Colon (tissue), 2 donors: ENCODE measurements around the gene RAP1GAP2.
"Not testable (repeated sequence)": the region's sequence is repeated elsewhere in the genome, so short reads cannot be mapped to it uniquely, and the experiment has no call there.

Experiments
- FAIRE-seq: peaks from 2 replicates; lab custom pipeline; 2012; peaks lifted over from hg19 to GRCh38; lab: Jason Lieb, UNC
- donor health status: control.
- donor health status: control.

Gene RAP1GAP2

GRCh38 chr17:2814481-2815341 is 18.5 kb downstream of the RAP1GAP2 start:
- FAIRE-seq: no peak

- FAIRE-seq: no peak
Observed at GRCh38 chr17:2815781-2816185, 19.5 kb downstream of the RAP1GAP2 start.

DNA sequence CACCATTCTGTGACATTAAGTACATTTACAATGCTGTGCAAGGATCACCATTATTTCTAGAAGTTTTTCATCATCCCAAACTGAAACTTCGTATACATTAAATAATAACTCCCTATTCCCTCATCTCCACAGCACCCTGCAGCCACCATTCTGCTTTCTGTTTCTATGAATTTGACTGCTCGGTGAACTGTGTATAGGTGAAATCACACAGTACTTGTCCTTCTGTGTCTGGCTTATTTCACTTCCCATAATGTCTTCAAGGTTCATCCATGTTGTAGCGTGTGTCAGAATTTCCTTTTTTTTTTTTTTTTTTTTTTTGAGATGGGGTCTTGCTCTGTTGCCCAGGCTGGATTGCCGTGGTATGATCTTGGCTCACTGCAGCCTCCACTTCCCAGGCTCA is 20.4 kb downstream of the RAP1GAP2 start:
- no peak for FAIRE-seq

DNA sequence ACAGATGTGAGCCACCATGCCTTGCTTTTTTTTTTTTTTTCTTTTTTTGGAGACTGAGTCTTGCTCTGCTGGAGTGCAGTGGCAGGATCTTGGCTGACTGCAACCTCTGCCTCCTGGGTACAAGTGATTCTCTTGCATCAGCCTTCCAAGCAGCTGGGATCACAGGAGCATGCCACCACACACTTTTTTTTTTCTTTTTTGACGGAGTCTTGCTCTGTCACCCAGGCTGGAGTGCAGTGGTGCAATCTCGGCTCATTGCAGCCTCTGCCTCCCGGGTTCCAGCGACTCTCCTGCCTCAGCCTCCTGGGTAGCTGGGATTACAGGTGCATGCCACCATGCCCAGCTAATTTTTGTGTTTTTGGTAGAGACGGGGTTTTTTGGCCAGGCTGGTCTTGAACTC is 23.1 kb downstream of the RAP1GAP2 start:
- not testable (repeated sequence) for FAIRE-seq

GRCh38 chr17:2819921-2820501 is 23.8 kb downstream of the RAP1GAP2 start:
- no peak for FAIRE-seq

- no peak for FAIRE-seq
Observed at GRCh38 chr17:2821868-2822267, 25.6 kb downstream of the RAP1GAP2 start.

DNA sequence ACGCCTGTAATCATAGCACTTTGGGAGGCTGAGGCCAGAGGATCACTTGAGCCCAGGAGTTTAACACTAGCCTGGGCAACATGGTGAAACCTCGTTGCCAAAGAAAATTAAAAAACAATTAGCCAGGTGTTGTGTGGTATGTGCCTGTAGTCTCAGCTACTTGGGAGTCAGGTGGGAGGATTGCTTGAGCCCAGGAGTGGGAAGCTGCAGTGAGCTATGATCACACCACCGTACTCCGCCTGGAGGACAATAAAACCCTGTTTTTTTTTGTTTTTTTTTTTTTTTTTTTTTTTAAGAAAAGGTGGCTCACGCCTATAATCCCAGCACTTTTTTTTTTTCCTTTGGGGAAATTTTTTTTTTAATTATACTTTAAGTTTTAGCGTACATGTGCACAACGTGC is 26.1 kb downstream of the RAP1GAP2 start:
- FAIRE-seq: no peak

DNA sequence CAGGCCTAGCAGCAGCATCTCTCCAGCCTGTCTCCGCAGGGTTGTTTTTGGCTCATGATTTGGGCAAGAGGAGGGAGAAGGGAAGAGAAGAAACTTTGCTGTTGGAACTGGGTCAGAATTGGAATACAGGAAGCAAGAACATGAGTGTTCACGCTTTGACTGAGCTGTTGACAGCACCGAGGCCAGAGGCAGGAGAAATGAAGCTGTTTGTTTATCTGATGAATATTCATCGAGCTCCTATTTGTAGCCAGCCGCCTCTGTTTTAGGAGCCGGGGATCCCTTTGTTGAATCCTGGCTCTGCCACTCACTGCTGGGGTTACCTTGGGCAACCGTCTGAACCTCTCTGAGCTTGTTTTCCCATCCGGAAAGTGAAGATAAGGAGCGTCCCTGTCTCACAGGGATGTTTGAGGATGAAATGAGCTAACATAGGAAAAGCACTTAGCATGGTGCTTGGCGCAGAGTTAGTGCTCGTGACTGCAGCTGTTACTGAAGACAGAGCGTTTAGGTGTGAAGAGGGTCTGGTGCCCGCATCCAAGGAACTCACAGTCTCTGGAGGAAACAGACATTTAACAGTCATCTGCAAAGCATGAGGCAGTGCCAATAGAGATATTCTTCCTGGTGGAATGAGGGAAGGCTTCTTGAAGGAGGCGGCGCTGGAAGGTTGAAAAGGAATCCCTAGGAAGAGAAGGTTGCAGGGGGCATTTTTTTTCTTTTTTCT is 29.2 kb downstream of the RAP1GAP2 start:
- FAIRE-seq: no peak

DNA sequence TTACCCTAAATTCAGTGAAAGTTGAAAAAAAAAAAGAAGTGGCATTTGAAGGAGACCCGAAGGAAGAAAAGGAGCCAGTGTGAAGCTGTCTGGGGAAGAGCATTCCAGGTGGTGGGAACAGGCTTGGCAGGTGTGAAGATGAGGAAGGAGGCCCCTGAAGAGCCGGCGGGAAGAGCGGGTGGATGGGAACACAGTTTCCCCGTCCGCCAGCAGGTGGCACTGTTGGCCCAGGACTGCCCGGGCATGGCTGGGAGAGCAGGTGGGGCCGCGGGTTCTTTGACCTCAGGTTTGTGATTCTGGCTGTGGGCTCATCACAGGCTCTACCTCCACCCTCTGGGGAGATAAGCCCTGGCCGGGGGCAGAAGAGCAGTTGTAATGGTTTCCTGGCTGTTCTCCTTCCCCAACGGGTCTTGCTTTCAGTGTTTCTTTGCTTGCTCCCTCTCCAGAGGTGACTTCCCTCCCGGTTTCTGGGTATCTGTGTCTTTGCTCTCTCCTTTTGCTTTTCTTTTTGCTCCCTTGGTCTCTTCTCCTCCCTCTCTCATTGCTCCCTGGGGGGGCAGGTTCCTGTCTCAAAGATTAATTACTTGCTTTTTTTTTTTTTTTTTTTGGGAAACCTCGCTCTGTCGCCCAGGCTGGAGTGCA is 32.3 kb downstream of the RAP1GAP2 start:
- FAIRE-seq: no peak

DNA sequence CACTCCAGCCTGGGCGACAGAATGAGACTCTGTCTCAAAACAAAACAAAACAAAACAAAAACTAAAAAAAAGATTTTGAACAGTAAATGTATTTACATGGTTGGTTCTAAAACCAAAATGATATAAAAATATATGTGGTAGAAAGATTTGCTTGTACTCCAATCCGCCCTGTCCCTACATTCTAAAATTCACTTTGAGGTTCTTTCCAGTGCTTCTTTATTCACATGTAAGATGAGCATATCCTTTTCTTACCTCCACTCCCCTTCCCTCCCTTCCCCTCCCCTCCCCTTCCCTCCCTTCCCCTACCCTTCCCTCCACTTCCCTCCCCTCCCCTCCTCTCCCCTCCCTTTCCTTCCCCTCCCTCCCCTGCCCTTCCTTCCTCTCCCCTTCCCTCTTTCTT is 34.4 kb downstream of the RAP1GAP2 start:
- FAIRE-seq: no peak

DNA sequence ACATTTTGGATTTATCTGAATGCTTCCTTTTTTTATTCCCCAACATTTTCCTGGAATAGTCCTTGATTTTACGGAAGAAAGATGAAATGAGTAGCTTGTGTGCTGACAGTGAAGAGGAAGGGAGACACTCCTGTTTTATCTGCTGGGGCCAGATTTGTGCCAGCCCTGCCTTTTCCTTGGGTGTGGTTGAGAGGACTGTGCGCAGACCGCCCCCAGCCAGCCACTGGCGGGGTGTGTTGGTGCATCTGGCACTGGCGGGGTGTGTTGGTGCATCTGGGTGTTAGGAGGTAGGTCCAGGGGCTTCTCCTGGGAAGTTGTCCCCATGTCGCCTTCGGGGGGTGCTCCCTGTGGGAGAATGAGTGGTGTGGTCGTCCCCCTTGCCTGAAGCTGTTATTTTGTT is 39.5 kb downstream of the RAP1GAP2 start:
- no peak for FAIRE-seq

DNA sequence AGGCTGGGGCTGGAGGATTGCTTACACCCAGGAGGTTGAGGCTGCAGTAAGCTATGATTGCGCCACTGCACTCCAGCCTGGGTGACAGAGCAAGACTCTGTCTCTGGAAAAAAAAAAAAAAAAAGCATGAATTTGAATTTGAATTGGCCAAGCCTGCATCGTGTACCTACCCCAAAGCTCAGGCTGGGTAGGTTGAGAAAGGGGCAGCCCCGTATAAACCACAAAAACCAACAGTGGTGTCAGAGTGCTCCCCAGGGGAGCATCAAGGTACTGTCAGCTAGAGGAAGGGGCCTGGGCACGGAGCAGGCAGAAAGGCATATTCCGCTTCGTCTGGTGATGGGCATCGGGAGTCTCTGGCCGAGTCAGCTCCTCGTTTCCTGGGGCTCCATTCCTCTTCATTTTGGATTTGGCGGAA is 40.9 kb downstream of the RAP1GAP2 start:
- no peak for FAIRE-seq

DNA sequence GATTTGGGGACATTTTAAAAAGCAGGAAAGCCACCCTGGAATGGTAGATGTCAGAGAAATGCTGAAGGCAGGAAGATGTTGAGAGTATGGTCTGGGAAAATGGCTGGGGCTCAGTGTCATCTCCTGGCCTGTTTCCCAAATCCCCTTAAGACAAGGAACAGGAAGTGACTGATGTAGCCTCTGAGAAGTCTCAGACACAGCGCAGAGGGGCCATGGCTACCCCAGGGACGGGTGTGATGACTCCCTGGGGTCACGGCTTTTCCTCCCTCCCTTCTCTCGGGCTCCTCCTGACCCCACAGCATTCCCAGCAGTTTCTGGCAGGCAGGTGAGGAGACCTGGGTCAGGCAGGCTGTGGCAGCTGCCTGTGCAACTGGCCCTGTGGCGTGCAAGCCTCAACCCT is 45.4 kb downstream of the RAP1GAP2 start:
- no peak for FAIRE-seq

DNA sequence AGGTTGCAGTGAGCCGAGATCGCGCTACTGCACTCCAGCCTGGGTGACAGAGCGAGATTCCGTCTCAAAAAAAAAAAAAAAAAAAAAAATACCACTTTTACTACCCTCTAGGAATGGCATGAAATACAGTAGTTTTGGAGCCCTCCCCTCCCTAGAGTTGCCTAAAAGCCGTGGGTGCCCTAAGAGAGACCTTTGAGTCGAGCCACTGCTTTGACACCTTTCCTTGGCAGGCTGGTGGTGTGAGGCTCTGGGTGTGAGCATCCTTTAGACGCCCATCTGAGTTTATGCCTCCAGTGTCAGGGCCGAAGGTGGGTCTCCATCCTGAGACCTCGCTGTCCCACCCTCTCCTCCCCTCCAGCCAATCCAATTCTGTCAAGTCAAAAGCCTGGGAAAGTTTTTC is 46.2 kb downstream of the RAP1GAP2 start:
- no peak for FAIRE-seq

DNA sequence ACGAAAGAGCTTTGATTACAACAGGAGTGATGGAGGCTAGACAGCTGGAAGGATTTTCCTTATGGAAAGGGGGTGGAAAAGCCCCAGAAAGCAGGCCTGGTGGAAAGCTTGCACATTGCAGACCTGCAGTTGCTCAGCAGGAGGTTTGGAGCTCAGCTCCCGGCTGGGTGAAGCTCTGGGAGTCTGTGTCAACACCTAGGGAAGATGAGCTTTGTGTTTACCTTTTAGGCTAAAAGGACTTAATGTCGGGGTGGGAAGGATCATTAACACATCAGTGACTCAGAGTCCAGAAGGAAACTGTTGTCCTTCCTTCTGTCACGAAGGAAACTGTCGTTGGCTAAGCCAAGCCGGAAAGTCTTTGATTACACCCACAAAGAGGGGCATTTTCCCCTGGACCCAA is 48.2 kb downstream of the RAP1GAP2 start:
- no peak for FAIRE-seq

- FAIRE-seq: no peak
Observed at GRCh38 chr17:2847381-2848333, 51.4 kb downstream of the RAP1GAP2 start.

- no peak for FAIRE-seq
Observed at GRCh38 chr17:2849327-2849670, 53.1 kb downstream of the RAP1GAP2 start.

- FAIRE-seq: no peak
Observed at GRCh38 chr17:2850991-2851390, 54.8 kb downstream of the RAP1GAP2 start.

- no peak for FAIRE-seq
Observed at GRCh38 chr17:2851615-2852014, 55.4 kb downstream of the RAP1GAP2 start.

GRCh38 chr17:2852221-2852620 is 56.0 kb downstream of the RAP1GAP2 start:
- FAIRE-seq: no peak

GRCh38 chr17:2852729-2853282 is 56.6 kb downstream of the RAP1GAP2 start:
- FAIRE-seq: no peak
